ENCODE data around the gene LRP3. TPM values are rescaled to one million over a fixed set of nuclear protein-coding genes. Genes with fewer than 3 reads are reported as not detected.
A peak's percentile ranks its signal among the peaks of the same experiment; 100 is the strongest.

The LRP3 gene, protein sequence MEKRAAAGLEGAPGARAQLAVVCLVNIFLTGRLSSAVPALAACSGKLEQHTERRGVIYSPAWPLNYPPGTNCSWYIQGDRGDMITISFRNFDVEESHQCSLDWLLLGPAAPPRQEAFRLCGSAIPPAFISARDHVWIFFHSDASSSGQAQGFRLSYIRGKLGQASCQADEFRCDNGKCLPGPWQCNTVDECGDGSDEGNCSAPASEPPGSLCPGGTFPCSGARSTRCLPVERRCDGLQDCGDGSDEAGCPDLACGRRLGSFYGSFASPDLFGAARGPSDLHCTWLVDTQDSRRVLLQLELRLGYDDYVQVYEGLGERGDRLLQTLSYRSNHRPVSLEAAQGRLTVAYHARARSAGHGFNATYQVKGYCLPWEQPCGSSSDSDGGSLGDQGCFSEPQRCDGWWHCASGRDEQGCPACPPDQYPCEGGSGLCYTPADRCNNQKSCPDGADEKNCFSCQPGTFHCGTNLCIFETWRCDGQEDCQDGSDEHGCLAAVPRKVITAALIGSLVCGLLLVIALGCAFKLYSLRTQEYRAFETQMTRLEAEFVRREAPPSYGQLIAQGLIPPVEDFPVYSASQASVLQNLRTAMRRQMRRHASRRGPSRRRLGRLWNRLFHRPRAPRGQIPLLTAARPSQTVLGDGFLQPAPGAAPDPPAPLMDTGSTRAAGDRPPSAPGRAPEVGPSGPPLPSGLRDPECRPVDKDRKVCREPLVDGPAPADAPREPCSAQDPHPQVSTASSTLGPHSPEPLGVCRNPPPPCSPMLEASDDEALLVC
- total RNA-seq (10 to 100 TPM; 29.3 to 50.9 TPM), polyA plus RNA-seq (ENCODE audit: insufficient read depth, low read depth, low replicate concordance) (21.8 TPM)
- long read RNA-seq, donor 1, transcript LRP3-203 (3 exons, 3,278 nt) = minor isoform, 7 of 23 reads
- long read RNA-seq, donor 1, transcript LRP3-201 (7 exons, 3,807 nt) = major isoform, 16 of 23 reads
- long read RNA-seq, donor 1, partial matches to known transcripts = 0 of 23 reads
- long read RNA-seq, donor 1, other reads (novel, unspliced or antisense) = 0 of 23 reads
- long read RNA-seq, donor 2, transcript LRP3-201 (7 exons, 3,807 nt) = major isoform, 11 of 15 reads
- long read RNA-seq, donor 2, partial matches to known transcripts = 0 of 15 reads
- long read RNA-seq, donor 2, other reads (novel, unspliced or antisense) = 0 of 15 reads

DNA sequence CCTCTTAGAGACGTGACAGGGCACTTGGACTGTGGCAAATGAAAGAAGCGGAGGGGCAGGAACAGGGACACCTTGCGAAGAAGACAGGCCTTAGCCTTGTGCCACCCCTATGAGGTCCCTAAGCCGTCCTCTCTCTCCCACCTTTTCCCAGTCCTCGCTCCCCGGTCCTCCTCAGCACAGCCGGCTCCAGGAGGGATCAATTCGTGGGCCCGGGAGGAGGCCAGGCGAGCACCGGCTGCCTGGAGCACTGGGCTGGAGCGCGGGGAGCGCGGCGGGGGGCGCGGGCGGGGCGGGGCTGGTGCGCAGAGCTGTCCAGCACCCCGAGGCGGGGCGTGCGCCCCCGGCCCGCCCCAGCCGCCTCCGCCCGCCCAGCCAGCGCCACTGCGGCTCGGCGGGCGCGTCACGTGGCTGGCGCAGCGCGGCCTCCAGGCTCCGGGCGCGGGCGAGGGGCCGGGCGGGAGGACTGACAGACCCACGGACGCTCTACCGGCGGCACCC, at the start of gene LRP3:
Gene LRP3, plus strand, starts transcription at position 466 of the 498 bp plus-strand sequence. CDS start 456 bp downstream, outside the sequence.
- WGBS, 2 donors = 7 to 38% methylated on average over 3 to 18 of the region's 50 CpGs
- TF ChIP-seq, protein P1, sequence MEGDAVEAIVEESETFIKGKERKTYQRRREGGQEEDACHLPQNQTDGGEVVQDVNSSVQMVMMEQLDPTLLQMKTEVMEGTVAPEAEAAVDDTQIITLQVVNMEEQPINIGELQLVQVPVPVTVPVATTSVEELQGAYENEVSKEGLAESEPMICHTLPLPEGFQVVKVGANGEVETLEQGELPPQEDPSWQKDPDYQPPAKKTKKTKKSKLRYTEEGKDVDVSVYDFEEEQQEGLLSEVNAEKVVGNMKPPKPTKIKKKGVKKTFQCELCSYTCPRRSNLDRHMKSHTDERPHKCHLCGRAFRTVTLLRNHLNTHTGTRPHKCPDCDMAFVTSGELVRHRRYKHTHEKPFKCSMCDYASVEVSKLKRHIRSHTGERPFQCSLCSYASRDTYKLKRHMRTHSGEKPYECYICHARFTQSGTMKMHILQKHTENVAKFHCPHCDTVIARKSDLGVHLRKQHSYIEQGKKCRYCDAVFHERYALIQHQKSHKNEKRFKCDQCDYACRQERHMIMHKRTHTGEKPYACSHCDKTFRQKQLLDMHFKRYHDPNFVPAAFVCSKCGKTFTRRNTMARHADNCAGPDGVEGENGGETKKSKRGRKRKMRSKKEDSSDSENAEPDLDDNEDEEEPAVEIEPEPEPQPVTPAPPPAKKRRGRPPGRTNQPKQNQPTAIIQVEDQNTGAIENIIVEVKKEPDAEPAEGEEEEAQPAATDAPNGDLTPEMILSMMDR (IDR thresholded peaks at IDR 0.05) = no peak
- TF ChIP-seq POLR2A (IDR thresholded peaks at IDR 0.05) = no peak
- no peaks in the 10 kb centered on the region for H3K36me3 ChIP-seq (ENCODE audit: low read depth, missing control alignments)
- H3K27ac ChIP-seq = peak within 1 kb of the TSS in 1 of 2 donors; percentile 71
- peak; percentile 61 for DNase-seq
- H3K27me3 ChIP-seq = no peaks in the 10 kb centered on the region
- H3K9me3 ChIP-seq = no peaks in the 10 kb centered on the region
- intact Hi-C loops (cut with DNase I; ENCODE audit: low total_unique reads) = no loop called here
- H3K4me1 ChIP-seq = peaks cover 8% of the 10 kb centered on the region
- peak within 1 kb of the TSS; percentile 66 to 76 for H3K4me3 ChIP-seq

DNA sequence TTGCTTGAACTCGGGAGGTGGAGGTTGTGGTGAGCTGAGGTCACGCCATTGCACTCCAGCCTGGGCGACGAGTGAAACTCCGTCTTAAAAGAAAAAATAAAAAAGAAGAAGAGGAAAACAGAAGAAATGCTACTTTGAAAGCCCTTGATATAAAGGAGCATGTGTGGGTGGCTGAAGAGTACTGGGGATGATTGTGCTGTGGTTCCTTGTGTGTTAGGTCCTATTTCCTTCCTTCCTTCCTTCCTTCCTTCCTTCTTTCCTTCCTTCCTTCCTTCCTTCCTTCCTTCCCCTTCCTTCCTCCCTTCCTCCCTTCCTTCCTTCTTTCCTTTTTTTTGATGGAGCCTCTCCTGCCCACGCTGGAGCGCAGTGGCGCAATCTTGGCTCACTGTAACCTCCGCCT, 47.9 kb upstream of the LRP3 start:
- Histone ChIP-seq H3K36me3 (ENCODE audit: low read depth, missing control alignments) (no peaks in the 10 kb centered on the region), H3K4me1 (no peaks in the 10 kb centered on the region), H3K27me3 (no peaks in the 10 kb centered on the region), H3K27ac (no peak overlapping the region), H3K4me3 (no peak overlapping the region), H3K9me3 (no peaks in the 10 kb centered on the region)
- DNase-seq = no peak
- intact Hi-C loops (cut with DNase I; ENCODE audit: low total_unique reads) = no loop called here
- WGBS, 2 donors = 90 to 91% methylated on average over 9 of the region's 9 CpGs
- TF ChIP-seq, protein P1 (IDR thresholded peaks at IDR 0.05) = no peak
- TF ChIP-seq POLR2A (IDR thresholded peaks at IDR 0.05) = no peak

DNA sequence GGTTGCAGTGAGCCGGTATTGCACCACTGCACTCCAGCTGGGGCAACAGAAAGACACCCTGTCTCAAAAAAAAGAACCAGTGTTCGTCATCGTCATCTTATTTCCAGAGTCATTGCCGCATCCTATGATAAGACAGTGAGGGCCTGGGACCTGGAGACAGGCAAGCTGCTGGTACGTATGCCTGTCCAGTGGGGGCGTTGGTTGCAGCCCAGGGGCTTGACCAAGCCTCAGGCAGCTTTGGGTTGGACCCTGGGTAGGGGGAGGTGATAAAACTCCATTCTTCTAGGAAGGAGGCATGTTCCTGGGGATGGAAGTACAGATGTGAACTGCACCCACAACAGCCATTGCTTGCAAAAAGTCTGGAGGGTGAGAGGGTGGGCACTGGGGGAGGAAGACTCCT, 46.6 kb upstream of the LRP3 start:
- intact Hi-C loops (cut with DNase I; ENCODE audit: low total_unique reads) = no loop called here
- WGBS, 2 donors = 82 to 90% methylated on average over 6 of the region's 6 CpGs
- no peak overlapping the region for H3K27ac ChIP-seq
- no peaks in the 10 kb centered on the region for H3K27me3 ChIP-seq
- TF ChIP-seq POLR2A (IDR thresholded peaks at IDR 0.05) = no peak
- no peak overlapping the region for H3K4me3 ChIP-seq
- H3K36me3 ChIP-seq (ENCODE audit: low read depth, missing control alignments) = no peaks in the 10 kb centered on the region
- H3K4me1 ChIP-seq = no peaks in the 10 kb centered on the region
- H3K9me3 ChIP-seq = no peaks in the 10 kb centered on the region
- DNase-seq = no peak

DNA sequence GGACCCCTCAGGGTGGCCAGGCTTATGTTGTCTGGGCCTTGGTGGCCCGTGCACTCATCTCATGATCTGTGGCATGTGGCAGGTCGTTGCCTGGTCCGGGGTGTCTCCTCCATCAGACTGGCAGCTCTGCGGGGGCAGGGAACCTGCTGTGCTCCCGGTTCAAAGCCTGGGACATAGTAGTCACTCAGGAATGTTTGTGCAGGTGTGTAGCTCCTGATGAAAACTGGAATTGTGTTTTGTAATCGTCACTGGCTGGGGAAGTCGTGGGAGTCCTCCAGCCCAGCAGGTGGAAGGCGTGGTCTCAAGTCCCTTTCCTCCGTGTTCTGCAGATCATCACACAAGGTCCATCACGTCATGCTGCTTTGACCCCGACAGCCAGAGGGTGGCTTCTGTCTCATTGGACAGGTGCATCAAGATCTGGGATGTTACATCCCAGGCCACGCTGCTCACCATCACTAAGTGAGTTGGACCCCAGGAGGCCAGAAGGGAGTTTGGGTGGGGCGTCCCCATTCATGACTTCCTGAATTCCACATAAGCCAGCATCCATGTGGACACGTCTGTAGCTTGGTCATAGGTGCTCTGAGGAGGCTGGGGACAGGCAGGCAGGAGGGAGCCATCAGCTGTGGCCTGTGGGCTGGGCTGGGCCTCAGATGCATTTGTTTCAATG, 43.1 kb upstream of the LRP3 start:
- intact Hi-C loops (cut with DNase I; ENCODE audit: low total_unique reads) = no loop called here
- Histone ChIP-seq H3K27ac (no peak overlapping the region), H3K4me3 (no peak overlapping the region), H3K36me3 (ENCODE audit: low read depth, missing control alignments) (no peaks in the 10 kb centered on the region), H3K4me1 (no peaks in the 10 kb centered on the region), H3K9me3 (no peaks in the 10 kb centered on the region), H3K27me3 (no peaks in the 10 kb centered on the region)
- 79 to 87% methylated on average over 12 to 14 of the region's 14 CpGs for WGBS, 2 donors
- TF ChIP-seq POLR2A (IDR thresholded peaks at IDR 0.05) = no peak
- TF ChIP-seq, protein P1 (IDR thresholded peaks at IDR 0.05) = no peak
- no peak for DNase-seq
